B cell (primary cell): ENCODE results near the gene S100PBP. TPM values are rescaled to one million over a fixed set of nuclear protein-coding genes. Genes with fewer than 3 reads are reported as not detected.
A peak's percentile ranks its signal among the peaks of the same experiment; 100 is the strongest.

ENCODE experiments used
- ATAC-seq: fragments of 200-7000 bp; cut with Tn5 transposase; one replicate; pipeline ENCODE4 v1.10.0; 2021; ENCODE audit warnings: low read depth, mild to moderate bottlenecking, moderate number of reproducible peaks, moderate library complexity
- CTCF ChIA-PET: fragments of 350-600 bp; sonication (Branson Sonifier 250); formaldehyde crosslinking; loops from one replicate; lab custom pipeline; 2021; ENCODE audit warnings: antibody characterized with exemption, inconsistent platforms; lab: Charles Lee
- POLR2A ChIA-PET: fragments of 350-600 bp; sonication (Branson Sonifier 250); formaldehyde crosslinking; loops from one replicate; lab custom pipeline; 2021; ENCODE audit warnings: antibody characterized with exemption; lab: Charles Lee
- DNase-seq: peaks from one replicate; pipeline ENCODE4 v3.0.0; 2013
- H2AFZ ChIP-seq: 2 replicates; pipeline ENCODE4 v1.6.1; 2012; ENCODE audit warnings: mild to moderate bottlenecking, low read depth, low read length; ENCODE audit not compliant: insufficient read depth, poor library complexity, severe bottlenecking
- H3K27ac ChIP-seq, 2 donors: 1 replicate in 1 of 2; 2 replicates in 1 of 2; pipeline ENCODE4 v1.5.1; 2012 to 2013; ENCODE audit warnings: low read length in 2 of 2, mild to moderate bottlenecking in 2 of 2, moderate library complexity in 1 of 2
- H3K27me3 ChIP-seq, 4 experiments: fragments of 200-600 bp in 1 of 4; sonication (generic) in 1 of 4; replicated peaks in 1 of 4; 1 replicate in 2 of 4; 2 replicates in 2 of 4; pipeline versions ENCODE4 v1.6.1 to v1.7.0; 2013 to 2016; ENCODE audit warnings: low read length in 3 of 4, mild to moderate bottlenecking in 2 of 4, mixed read lengths in 1 of 4, moderate library complexity in 1 of 4; ENCODE audit not compliant: insufficient read depth in 4 of 4, control insufficient read depth in 3 of 4; ENCODE audit errors: control extremely low read depth in 1 of 4
- H3K36me3 ChIP-seq, 2 experiments: replicated peaks in 1 of 2; 1 replicate in 1 of 2; 2 replicates in 1 of 2; pipeline versions ENCODE4 v1.6.1 to v1.7.1; 2013; ENCODE audit warnings: low read length in 1 of 2; ENCODE audit not compliant: insufficient read depth in 2 of 2, control insufficient read depth in 1 of 2; ENCODE audit errors: control extremely low read depth in 1 of 2, extremely low read depth in 1 of 2
- H3K4me1 ChIP-seq, 2 donors: fragments of 200-600 bp in 1 of 2; sonication (generic) in 1 of 2; 1 replicate in 1 of 2; 2 replicates in 1 of 2; pipeline versions ENCODE4 v1.5.1 to v1.6.1; 2013 to 2017; ENCODE audit warnings: low read length in 2 of 2; ENCODE audit not compliant: control insufficient read depth in 2 of 2, insufficient read depth in 2 of 2
- H3K4me2 ChIP-seq: replicated peaks from 2 replicates; pipeline ENCODE3; 2012; ENCODE audit warnings: mild to moderate bottlenecking, low read depth, low read length; ENCODE audit not compliant: poor library complexity, severe bottlenecking
- H3K4me3 ChIP-seq, 5 experiments: fragments of 200-600 bp in 1 of 5; sonication (generic) in 1 of 5; 1 replicate in 3 of 5; 2 replicates in 2 of 5; pipeline versions ENCODE4 v1.5.1 to v1.7.0; 2011 to 2016; ENCODE audit warnings: low read length in 4 of 5, mild to moderate bottlenecking in 4 of 5, low read depth in 2 of 5, control low read depth in 1 of 5, moderate library complexity in 1 of 5; ENCODE audit not compliant: insufficient read depth in 1 of 5; ENCODE audit errors: control extremely low read depth in 1 of 5, extremely low read depth in 1 of 5
- H3K79me2 ChIP-seq: fragments of 200-600 bp; sonication (generic); one replicate; pipeline ENCODE4 v1.6.0; 2016; ENCODE audit warnings: low read length; ENCODE audit not compliant: control insufficient read depth, insufficient read depth
- H3K9ac ChIP-seq: fragments of 200-600 bp; sonication (generic); 2 replicates; pipeline ENCODE4 v1.6.1; 2017; ENCODE audit warnings: mild to moderate bottlenecking, low read length, moderate library complexity
- H3K9me3 ChIP-seq, 3 donors: one replicate each; pipeline versions ENCODE4 v1.6.1 to v1.7.1; 2013; ENCODE audit warnings: low read length in 2 of 3; ENCODE audit not compliant: control insufficient read depth in 2 of 3, insufficient read depth in 1 of 3; ENCODE audit errors: control extremely low read depth in 1 of 3
- H4K20me1 ChIP-seq: 2 replicates; pipeline ENCODE4 v1.6.0; 2012; ENCODE audit warnings: mild to moderate bottlenecking, low read length; ENCODE audit not compliant: insufficient read depth, control insufficient read depth, poor library complexity, severe bottlenecking
- H3K27ac Mint-ChIP-seq: one replicate; pipeline ENCODE4 v1.8.0; 2021; ENCODE audit warnings: mixed read lengths
- H3K27me3 Mint-ChIP-seq: one replicate; pipeline ENCODE4 v1.8.0; 2021; ENCODE audit warnings: mixed read lengths
- H3K4me1 Mint-ChIP-seq: one replicate; pipeline ENCODE4 v1.8.0; 2021; ENCODE audit warnings: mixed read lengths
- H3K4me3 Mint-ChIP-seq: one replicate; pipeline ENCODE4 v1.8.0; 2021; ENCODE audit warnings: mixed read lengths
- H3K9me3 Mint-ChIP-seq: one replicate; pipeline ENCODE4 v1.8.0; 2022; ENCODE audit warnings: mixed read lengths; ENCODE audit not compliant: insufficient read depth
- EZH2 ChIP-seq: IDR thresholded peaks from 2 replicates; pipeline ENCODE4 v1.6.1; 2012; ENCODE audit warnings: borderline replicate concordance, low read depth, mild to moderate bottlenecking, moderate library complexity, low read length; ENCODE audit not compliant: insufficient read depth, poor library complexity, severe bottlenecking
- WGBS: methylation state at CpG from one replicate; pipeline ENCODE4 v1.1.5; 2013; ENCODE audit warnings: missing lambda C conversion rate; ENCODE audit not compliant: insufficient coverage; 5-methylcytosine and 5-hydroxymethylcytosine counted together
- intact Hi-C: fragments of 100-400 bp; cut with micrococcal nuclease; formaldehyde crosslinking; loops from one replicate; pipeline ENCODE4 v1.10.0; 2022
- polyA plus RNA-seq: library from polyadenylated mRNA; depleted of rRNA; stranded (reverse); fragments of >200 nt; gene quantifications from 2 replicates; pipeline ENCODE4 v1.2.3, GENCODE V29; 2012
- total RNA-seq, 2 donors: library from RNA; stranded (reverse); fragments of 120-200 nt in 1 of 2; gene quantifications; 1 replicate in 1 of 2; 2 replicates in 1 of 2; pipeline versions ENCODE4 v1.2.3 to v1.2.4, GENCODE V29; 2013 to 2022
- TF ChIP-seq, protein P1 (sequence below): fragments of 200-600 bp; IDR thresholded peaks from one replicate; pipeline ENCODE4 v1.8.0; 2022; ENCODE audit warnings: antibody characterized with exemption, mild to moderate bottlenecking

Gene S100PBP
- total and polyA plus RNA-seq, 2 donors (not counting 1 experiment from before 2014, with no cell fraction given), result 32.5 to 94.1 TPM

DNA sequence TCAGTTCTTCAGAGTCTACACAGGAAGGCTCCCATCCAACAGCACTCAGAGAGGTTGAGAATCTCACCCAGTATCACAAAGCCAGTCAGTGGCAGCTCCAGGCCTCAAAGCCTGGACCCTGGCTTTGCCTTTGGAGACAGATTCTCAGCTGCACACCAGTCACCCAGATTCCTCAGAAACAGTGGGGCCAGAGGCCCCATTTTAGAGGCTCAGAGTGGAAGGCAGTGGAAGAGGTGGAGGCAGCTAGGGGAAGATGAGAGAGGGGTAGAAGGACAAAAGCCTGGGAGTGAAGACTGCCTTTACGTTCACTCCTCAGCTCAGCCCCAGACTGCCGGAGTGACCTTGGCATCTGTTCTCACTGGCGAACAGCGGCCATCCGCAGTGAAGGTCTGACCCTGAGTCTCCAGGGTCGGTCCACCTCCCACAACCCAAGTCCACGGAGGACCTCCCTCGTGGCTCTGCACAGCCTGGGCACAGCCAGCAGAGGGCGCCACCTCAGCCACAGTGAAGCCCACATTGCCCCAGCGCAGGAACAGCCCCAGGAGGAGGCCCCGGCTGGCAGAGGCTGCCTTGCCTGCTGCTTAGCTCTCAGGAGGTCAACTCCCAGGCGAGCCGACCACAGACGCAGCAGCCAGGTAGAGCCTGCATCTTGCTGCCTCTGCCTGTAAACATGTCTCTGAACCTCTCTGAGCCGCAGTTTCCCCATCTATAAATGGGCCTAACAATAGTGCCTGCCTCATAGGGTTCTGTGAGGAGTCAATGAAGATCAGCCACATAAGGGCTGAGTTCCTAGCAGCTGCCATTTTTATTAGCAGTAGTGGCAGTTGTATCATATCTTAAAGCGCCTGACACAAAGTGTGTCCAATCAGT, 59.1 kb downstream of the S100PBP start:
- WGBS, result 36% methylated on average over 16 of the region's 16 CpGs
- H3K9me3 ChIP-seq, result no peaks in the 10 kb centered on the region
- DNase-seq (peak; percentile 67), ATAC-seq (peak; percentile 48)
- H3K4me3 Mint-ChIP-seq, result no peak overlapping the region
- ChIA-PET POLR2A (interaction anchor here (0.6 kb wide), 1 partner anchor 84 kb away, joined by 3 read pairs; no protein-coding TSS in a partner anchor), CTCF (interaction anchor here (0.6 to 3.5 kb wide), 16 partner anchors 10 to 736 kb away, joined by 3 to 44 read pairs (median 4); partner anchors contain the start of gene HPCA)
- H3K27ac Mint-ChIP-seq, result no peak overlapping the region
- no peaks in the 10 kb centered on the region for H3K79me2 ChIP-seq
- peak overlapping the region; percentile 22 for H3K4me2 ChIP-seq
- peak overlapping the region; percentile 28 for H2AFZ ChIP-seq
- H3K27ac ChIP-seq, result no peak overlapping the region
- H4K20me1 ChIP-seq, result no peaks in the 10 kb centered on the region
- TF ChIP-seq, protein P1, sequence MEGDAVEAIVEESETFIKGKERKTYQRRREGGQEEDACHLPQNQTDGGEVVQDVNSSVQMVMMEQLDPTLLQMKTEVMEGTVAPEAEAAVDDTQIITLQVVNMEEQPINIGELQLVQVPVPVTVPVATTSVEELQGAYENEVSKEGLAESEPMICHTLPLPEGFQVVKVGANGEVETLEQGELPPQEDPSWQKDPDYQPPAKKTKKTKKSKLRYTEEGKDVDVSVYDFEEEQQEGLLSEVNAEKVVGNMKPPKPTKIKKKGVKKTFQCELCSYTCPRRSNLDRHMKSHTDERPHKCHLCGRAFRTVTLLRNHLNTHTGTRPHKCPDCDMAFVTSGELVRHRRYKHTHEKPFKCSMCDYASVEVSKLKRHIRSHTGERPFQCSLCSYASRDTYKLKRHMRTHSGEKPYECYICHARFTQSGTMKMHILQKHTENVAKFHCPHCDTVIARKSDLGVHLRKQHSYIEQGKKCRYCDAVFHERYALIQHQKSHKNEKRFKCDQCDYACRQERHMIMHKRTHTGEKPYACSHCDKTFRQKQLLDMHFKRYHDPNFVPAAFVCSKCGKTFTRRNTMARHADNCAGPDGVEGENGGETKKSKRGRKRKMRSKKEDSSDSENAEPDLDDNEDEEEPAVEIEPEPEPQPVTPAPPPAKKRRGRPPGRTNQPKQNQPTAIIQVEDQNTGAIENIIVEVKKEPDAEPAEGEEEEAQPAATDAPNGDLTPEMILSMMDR, result peak; percentile 82
- no peak for TF ChIP-seq EZH2
- no peak overlapping the region for H3K4me3 ChIP-seq
- H3K9ac ChIP-seq, result no peak overlapping the region
- H3K36me3 ChIP-seq, result no peaks in the 10 kb centered on the region
- H3K27me3 Mint-ChIP-seq, result peaks cover 38% of the 10 kb centered on the region
- no peaks in the 10 kb centered on the region for H3K9me3 Mint-ChIP-seq
- H3K27me3 ChIP-seq, result peaks cover 0 to 50% (median 12%) of the 10 kb centered on the region in 4 experiments
- intact Hi-C loops, result loop anchor here (10.0 kb wide), 1 partner anchor 52 kb away; no protein-coding TSS in a partner anchor
- H3K4me1 ChIP-seq, result peaks cover 14 to 26% of the 10 kb centered on the region in 2 donors
- peaks cover 23% of the 10 kb centered on the region for H3K4me1 Mint-ChIP-seq
